ENCODE measurements around the gene ZBTB7C. TPM values are rescaled to one million over a fixed set of nuclear protein-coding genes. Genes with fewer than 3 reads are reported as not detected.

Gene ZBTB7C
- total RNA-seq, 1 experiment from 2014 or later, result 0.33 TPM

GRCh38 chr18:48080546-48080945, 328.6 kb downstream of the ZBTB7C start:
- no peak overlapping the region for H3T11ph ChIP-seq (ENCODE audit: low read length)
- H2AFZ ChIP-seq (ENCODE audit: low read length), result no peak overlapping the region
- H3K27ac ChIP-seq (ENCODE audit: insufficient read length, low read depth, low read length), result no peak overlapping the region
- H3K4me1 ChIP-seq (ENCODE audit: insufficient read depth, low read length), result peaks cover 6% of the 10 kb centered on the region; the same call in 1 of the 2 replicates
- no peak overlapping the region for H4K5ac ChIP-seq (ENCODE audit: insufficient read length, low read depth, low read length)
- H3K79me2 ChIP-seq (ENCODE audit: insufficient read depth, low read length), result no peaks in the 10 kb centered on the region
- no peaks in the 10 kb centered on the region for H3K9me3 ChIP-seq (ENCODE audit: control insufficient read depth, low read depth, low read length)
- no peak overlapping the region for H2BK15ac ChIP-seq (ENCODE audit: low read depth, low read length)
- no peak overlapping the region for H2BK120ac ChIP-seq (ENCODE audit: low read depth, low read length, poor library complexity, severe bottlenecking)
- H4K20me1 ChIP-seq (ENCODE audit: control insufficient read depth, insufficient read depth, insufficient read length), result no peaks in the 10 kb centered on the region
- H3K27me3 ChIP-seq (ENCODE audit: insufficient read depth, low read length), result no peaks in the 10 kb centered on the region
- Mint-ChIP-seq H3K4me3 (no peak overlapping the region), H3K27me3 (ENCODE audit: low read depth) (peaks cover 2% of the 10 kb centered on the region), H3K9me3 (no peaks in the 10 kb centered on the region; a peak in 1 of 5 replicates), H3K27ac (peak overlapping the region in 2 of 3 experiments; percentile 53 to 73; a peak in 4 of 7 replicates), H3K36me3 (ENCODE audit: insufficient read depth in 1 of 3, low read depth in 3 of 3) (no peaks in the 10 kb centered on the region; a peak in 1 of 7 replicates), H3K4me1 (peaks cover 12 to 20% of the 10 kb centered on the region in 2 experiments)
- no peak overlapping the region for H3K14ac ChIP-seq (ENCODE audit: insufficient read depth, low read length)
- H2BK20ac ChIP-seq (ENCODE audit: low read depth, low read length, poor library complexity, severe bottlenecking), result no peak overlapping the region
- no peak overlapping the region for H3K18ac ChIP-seq (ENCODE audit: insufficient read length, low read depth, low read length)
- no peak overlapping the region for H3K4ac ChIP-seq (ENCODE audit: low read depth, low read length)
- H3K23me2 ChIP-seq (ENCODE audit: insufficient read length, low read depth, low read length, poor library complexity, severe bottlenecking), result no peaks in the 10 kb centered on the region
- no peak overlapping the region for H3K4me2 ChIP-seq (ENCODE audit: insufficient read depth, insufficient read length, low read length)
- DNase-seq, result peak; percentile 46
- H3K23ac ChIP-seq (ENCODE audit: insufficient read length, low read depth, low read length), result no peak overlapping the region
- WGBS (ENCODE audit: extremely low coverage, insufficient read length, low lambda C conversion rate), result no CpG with 5 or more reads among the region's 4 CpGs
- no peak for TF ChIP-seq CTCF (conservative IDR thresholded peaks at IDR 0.05)
- H4K8ac ChIP-seq (replicated peaks; ENCODE audit: insufficient read length, low read depth, low read length), result no peak overlapping the region
- H2BK12ac ChIP-seq (ENCODE audit: insufficient read length, low read depth, low read length), result no peak overlapping the region
- H2AK5ac ChIP-seq (ENCODE audit: insufficient read length, low read length), result no peak overlapping the region
- H3K9ac ChIP-seq (ENCODE audit: extremely low read depth, insufficient read length, low read length), result no peak overlapping the region
- H3K56ac ChIP-seq (ENCODE audit: insufficient read length, low read depth, low read length), result no peak overlapping the region
- H4K91ac ChIP-seq (ENCODE audit: insufficient read length, low read depth, low read length), result no peak overlapping the region
- no peak overlapping the region for H2BK5ac ChIP-seq (ENCODE audit: insufficient read length, low read length)
- H3K79me1 ChIP-seq (ENCODE audit: insufficient read depth, low read depth, low read length, poor library complexity, severe bottlenecking), result no peaks in the 10 kb centered on the region

Measured in H9 (cell line).